Activated CD4-positive, CD25-positive, alpha-beta regulatory T cell treated with anti-CD3 and anti-CD28 coated beads, Interleukin-2, amount 50 U/mL, for 72 hours (primary cell): ENCODE results near the gene IFIT1.
"Not testable (repeated sequence)": the region's sequence is repeated elsewhere in the genome, so short reads cannot be mapped to it uniquely, and the experiment has no call there.

Experiments used
- DNase-seq: peaks from one replicate; pipeline ENCODE4 v3.0.0; 2021

Gene IFIT1

GRCh38 chr10:89368129-89368528 is 24.3 kb upstream of the IFIT1 start:
- DNase-seq, result no peak

- DNase-seq, result no peak
These were observed 23.0 kb upstream of the IFIT1 start for GRCh38 chr10:89369156-89370105.

- no peak for DNase-seq
These were observed 21.3 kb upstream of the IFIT1 start for GRCh38 chr10:89371079-89371478.

- no peak for DNase-seq
These were observed 20.4 kb upstream of the IFIT1 start for GRCh38 chr10:89371987-89372386.

- DNase-seq, result no peak
These were observed 18.3 kb upstream of the IFIT1 start for GRCh38 chr10:89373916-89374711.

GRCh38 chr10:89374713-89375141 is 17.7 kb upstream of the IFIT1 start:
- DNase-seq, result no peak

GRCh38 chr10:89377705-89378637 is 14.5 kb upstream of the IFIT1 start, which contains the start of gene IFIT1B:
IFIT1B (plus strand) TSS chr10:89378056; CDS start chr10:89378136, 80 bp downstream.
- DNase-seq, result no peak

GRCh38 chr10:89379103-89379502 is 13.3 kb upstream of the IFIT1 start:
- no peak for DNase-seq

GRCh38 chr10:89382757-89383156 is 9.7 kb upstream of the IFIT1 start:
- DNase-seq, result no peak

GRCh38 chr10:89384474-89385340 is 7.7 kb upstream of the IFIT1 start:
- DNase-seq, result no peak

GRCh38 chr10:89388806-89389205 is 3.6 kb upstream of the IFIT1 start:
- DNase-seq, result no peak

- DNase-seq, result no peak
These were observed 3.2 kb upstream of the IFIT1 start for GRCh38 chr10:89389254-89389653.

- DNase-seq, result no peak
These were observed 1.8 kb upstream of the IFIT1 start for GRCh38 chr10:89390476-89391225.

- DNase-seq, result not testable (repeated sequence)
These were observed 1.2 kb upstream of the IFIT1 start for GRCh38 chr10:89391226-89391576.

GRCh38 chr10:89392974-89393373 is 551 bp downstream of the IFIT1 start:
- no peak for DNase-seq

GRCh38 chr10:89393898-89394297 is 1.5 kb downstream of the IFIT1 start:
- DNase-seq, result no peak

- DNase-seq, result no peak
These were observed 2.7 kb downstream of the IFIT1 start for GRCh38 chr10:89395141-89395540.

- no peak for DNase-seq
These were observed 5.8 kb downstream of the IFIT1 start for GRCh38 chr10:89398003-89398749.

- no peak for DNase-seq
These were observed 7.5 kb downstream of the IFIT1 start for GRCh38 chr10:89399956-89400355.

GRCh38 chr10:89403043-89403442 is 10.6 kb downstream of the IFIT1 start:
- no peak for DNase-seq
